ENCODE data around the gene ACBD7.

- TF ChIP-seq POLR2A (IDR thresholded peaks at IDR 0.05): no peak
- TF ChIP-seq CTCF (IDR thresholded peaks at IDR 0.05): no peak
Observed at GRCh38 chr10:15053061-15053460, 35.5 kb downstream of the ACBD7 start.

Data from testis (tissue), 2 donors.